C4-2B (cell line): ENCODE results near the gene DNAH14.
A peak's percentile ranks its signal among the peaks of the same experiment; 100 is the strongest.

Source experiments
- H3K27ac ChIP-seq: fragments of 450-650 bp; 2 replicates; pipeline ENCODE4 v1.5.1; 2017
- ZFX ChIP-seq: fragments of 450-650 bp; IDR thresholded peaks from 2 replicates; pipeline ENCODE4 v1.6.1; 2017
- TF ChIP-seq, protein P1 (sequence below): fragments of 450-650 bp; conservative IDR thresholded peaks from 2 replicates; pipeline ENCODE4 v1.5.1; 2017; ENCODE audit warnings: mild to moderate bottlenecking

Gene DNAH14

DNA sequence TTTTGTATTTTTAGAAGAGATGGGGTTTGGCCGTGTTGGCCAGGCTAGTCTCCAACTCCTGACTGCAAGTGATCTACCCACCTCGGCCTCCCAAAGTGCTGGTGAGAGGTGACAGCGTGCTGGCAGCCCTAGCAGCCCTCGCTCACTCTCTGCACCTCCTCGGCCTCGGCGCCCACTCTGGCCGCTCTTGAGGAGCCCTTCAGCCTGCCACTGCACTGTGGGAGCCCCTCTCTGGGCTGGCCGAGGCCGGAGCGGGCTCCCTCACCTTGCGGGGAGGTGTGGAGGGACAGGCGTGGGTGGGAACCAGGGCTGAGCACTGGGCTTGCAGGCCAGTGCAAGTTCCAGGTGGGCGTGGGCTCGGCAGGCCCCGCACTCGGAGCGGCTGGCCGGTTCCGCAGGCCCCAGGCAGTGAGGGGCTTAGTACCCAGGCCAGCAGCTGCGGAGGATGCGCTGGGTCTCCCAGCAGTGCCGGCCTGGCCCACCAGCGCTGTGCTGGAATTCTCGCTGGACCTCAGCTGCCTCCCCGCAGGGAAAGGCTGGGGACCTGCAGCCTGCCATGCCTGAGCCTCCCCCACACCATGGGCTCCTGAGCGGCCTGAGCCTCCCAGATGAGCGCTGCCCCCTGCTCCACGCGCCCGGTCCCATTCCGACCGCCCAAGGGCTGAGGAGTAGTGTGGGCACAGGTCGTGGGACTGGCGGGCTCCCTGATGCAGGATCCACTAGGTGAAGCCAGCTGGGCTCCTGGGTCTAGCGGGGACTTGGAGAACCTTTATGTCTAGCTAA, 501.8 kb downstream of the DNAH14 start:
- no peak overlapping the region for H3K27ac ChIP-seq
- no peak for TF ChIP-seq ZFX
- TF ChIP-seq, protein P1, sequence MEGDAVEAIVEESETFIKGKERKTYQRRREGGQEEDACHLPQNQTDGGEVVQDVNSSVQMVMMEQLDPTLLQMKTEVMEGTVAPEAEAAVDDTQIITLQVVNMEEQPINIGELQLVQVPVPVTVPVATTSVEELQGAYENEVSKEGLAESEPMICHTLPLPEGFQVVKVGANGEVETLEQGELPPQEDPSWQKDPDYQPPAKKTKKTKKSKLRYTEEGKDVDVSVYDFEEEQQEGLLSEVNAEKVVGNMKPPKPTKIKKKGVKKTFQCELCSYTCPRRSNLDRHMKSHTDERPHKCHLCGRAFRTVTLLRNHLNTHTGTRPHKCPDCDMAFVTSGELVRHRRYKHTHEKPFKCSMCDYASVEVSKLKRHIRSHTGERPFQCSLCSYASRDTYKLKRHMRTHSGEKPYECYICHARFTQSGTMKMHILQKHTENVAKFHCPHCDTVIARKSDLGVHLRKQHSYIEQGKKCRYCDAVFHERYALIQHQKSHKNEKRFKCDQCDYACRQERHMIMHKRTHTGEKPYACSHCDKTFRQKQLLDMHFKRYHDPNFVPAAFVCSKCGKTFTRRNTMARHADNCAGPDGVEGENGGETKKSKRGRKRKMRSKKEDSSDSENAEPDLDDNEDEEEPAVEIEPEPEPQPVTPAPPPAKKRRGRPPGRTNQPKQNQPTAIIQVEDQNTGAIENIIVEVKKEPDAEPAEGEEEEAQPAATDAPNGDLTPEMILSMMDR, result no peak

DNA sequence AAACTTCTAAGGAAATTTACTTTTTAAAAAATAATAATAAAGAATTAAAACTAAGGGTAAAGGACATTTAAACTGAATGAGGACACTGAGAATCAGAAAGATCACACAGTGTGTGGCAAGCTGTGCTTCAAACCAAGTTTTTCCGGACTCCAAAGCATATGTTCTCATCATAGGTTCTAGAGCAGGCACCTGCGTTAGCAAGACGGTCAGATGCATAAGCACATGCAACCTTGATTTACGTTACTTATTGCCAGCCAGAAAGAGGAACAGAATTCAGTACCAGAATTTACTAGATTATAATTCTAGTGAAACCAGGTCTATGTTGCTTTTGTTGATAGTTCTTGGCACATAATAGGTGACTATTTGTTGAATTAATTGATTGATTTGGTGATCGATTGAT, 504.6 kb downstream of the DNAH14 start:
- TF ChIP-seq ZFX, result no peak
- TF ChIP-seq, protein P1, result no peak
- no peak overlapping the region for H3K27ac ChIP-seq

DNA sequence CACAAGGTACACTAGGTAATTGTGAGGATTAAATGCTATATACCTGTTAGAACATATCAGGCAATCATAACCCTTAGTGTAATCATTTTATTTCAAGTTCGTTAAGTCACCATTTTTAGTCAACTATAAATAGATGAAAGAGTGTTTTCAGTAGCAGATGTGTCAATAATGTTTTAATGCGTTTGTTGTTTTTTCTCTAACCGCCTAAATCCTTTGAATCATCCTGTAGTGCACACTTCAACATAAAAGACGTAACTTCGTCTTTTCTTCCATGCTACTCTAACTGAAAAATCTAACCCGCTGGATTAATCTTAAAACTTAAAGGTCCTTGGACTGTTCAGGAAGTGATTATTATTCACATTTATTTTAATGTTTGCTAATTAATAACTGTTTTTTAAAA, 505.6 kb downstream of the DNAH14 start:
- TF ChIP-seq, protein P1, result no peak
- TF ChIP-seq ZFX, result no peak
- no peak overlapping the region for H3K27ac ChIP-seq

DNA sequence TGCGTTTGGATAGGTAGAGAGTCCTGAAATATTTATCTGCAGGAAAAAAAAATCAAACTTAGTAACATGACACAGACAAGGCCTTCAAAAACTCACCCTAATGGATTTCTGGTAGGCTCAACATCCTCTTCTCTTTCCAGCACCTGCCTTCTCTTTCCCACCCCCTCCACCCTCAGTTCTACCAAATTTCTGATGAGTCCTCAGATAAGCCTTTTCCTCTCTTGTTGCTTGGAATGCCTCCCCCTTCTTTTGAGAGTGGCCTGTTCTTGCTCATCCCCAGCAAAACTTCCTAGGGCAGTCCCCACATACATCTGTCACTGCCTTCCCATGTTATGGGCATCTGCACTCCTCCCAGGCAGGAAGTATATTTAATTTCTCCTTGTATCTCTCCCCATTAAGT, 506.0 kb downstream of the DNAH14 start:
- TF ChIP-seq ZFX, result no peak
- TF ChIP-seq, protein P1, result no peak
- H3K27ac ChIP-seq, result no peak overlapping the region

DNA sequence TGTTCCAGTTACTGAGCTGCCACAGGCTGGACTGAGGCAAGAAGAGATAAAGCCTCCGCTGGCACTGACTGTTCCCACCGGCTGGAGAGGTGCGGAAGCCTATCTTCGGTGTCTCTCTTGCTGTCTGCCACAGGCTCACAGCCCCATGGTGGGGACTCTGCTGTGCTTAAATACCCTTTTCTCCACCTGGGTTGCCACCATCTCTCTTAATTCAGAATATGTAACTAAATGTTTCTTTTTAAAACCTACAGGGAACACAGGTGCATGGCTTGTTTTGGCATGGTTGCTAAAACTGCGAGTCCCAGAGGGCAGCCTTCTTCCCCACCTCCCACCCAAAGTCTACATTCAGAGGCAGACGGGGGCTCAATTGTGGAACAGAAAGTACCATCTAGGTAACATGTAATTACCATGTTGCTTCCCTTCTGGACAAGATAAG, 506.5 kb downstream of the DNAH14 start:
- H3K27ac ChIP-seq, result no peak overlapping the region
- no peak for TF ChIP-seq ZFX
- TF ChIP-seq, protein P1, result no peak

DNA sequence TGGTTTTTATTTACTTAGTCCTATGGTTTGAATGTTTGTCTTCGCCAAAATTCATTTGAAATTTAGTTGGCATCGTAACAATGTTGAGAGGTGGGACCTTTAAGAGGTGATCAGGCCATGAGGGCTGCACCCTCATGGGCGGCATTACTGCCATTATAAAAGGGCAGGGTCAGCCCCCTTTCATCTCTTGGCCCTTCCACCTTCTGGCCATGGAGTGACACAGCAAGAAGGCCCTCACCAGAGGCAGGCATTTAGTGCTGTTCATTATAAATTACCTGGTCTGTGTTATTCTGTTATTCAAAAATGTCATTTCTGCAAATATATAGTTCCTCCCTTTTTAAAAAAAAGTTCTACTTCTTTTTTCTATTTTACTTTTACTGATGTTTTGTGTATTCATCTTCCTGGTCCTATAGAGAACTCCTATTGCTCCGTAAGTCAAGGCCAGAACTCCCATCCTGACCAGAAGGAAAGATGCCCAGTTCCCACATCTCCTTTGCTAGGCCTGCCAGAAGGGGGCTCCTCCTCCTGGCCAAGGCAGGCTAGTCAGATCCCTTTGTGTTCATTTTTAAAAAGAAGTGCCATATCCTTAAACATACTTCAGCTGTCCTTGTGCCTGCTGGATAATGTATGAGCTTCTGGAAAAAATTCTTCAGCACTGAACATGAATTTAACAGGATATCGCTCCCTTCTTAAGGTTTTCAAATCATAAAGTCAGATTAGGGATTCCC, 508.4 kb downstream of the DNAH14 start:
- no peak overlapping the region for H3K27ac ChIP-seq
- TF ChIP-seq, protein P1, result peak; percentile 51
- no peak for TF ChIP-seq ZFX
